ENCODE measurements around the gene KMT5B. TPM values are rescaled to one million over a fixed set of nuclear protein-coding genes. Genes with fewer than 3 reads are reported as not detected.
A peak's percentile ranks its signal among the peaks of the same experiment; 100 is the strongest.

KMT5B gene
- total and polyA plus RNA-seq, 2 of the 13 experiments (the other 11 are each of a cell fraction or from before 2014, with no cell fraction given) = 17.6 to 23.7 TPM

- TF ChIP-seq NFAT5 (CRISPR knock-in tag; IDR thresholded peaks at IDR 0.05) = no peak
- no peak for TF ChIP-seq SALL2 (CRISPR knock-in tag; IDR thresholded peaks at IDR 0.05)
- no peak for TF ChIP-seq TARDBP (CRISPR knock-in tag; IDR thresholded peaks at IDR 0.05)
- no peak for TF ChIP-seq ZNF510 (CRISPR knock-in tag; IDR thresholded peaks at IDR 0.05; ENCODE audit: low read depth)
- no peak for TF ChIP-seq HINFP (CRISPR knock-in tag; IDR thresholded peaks at IDR 0.05; ENCODE audit: low read depth)
- TF ChIP-seq SP2 (CRISPR knock-in tag; IDR thresholded peaks at IDR 0.05) = no peak
- TF ChIP-seq NFIB (CRISPR knock-in tag; IDR thresholded peaks at IDR 0.05; ENCODE audit: borderline replicate concordance) = no peak
- TF ChIP-seq HOXA5 (CRISPR knock-in tag; IDR thresholded peaks at IDR 0.05) = no peak
- no peak for TF ChIP-seq ZNF770 (CRISPR knock-in tag; IDR thresholded peaks at IDR 0.05)
- no peak for TF ChIP-seq ZFP1 (CRISPR knock-in tag; IDR thresholded peaks at IDR 0.05)
- no peak for TF ChIP-seq ZFX (CRISPR knock-in tag; IDR thresholded peaks at IDR 0.05; ENCODE audit: low read depth)
- TF ChIP-seq ZC3H4 (CRISPR knock-in tag; IDR thresholded peaks at IDR 0.05; ENCODE audit: borderline replicate concordance) = no peak
- TF ChIP-seq ARNT (IDR thresholded peaks at IDR 0.05) = no peak
- no peak for TF ChIP-seq THAP7 (CRISPR knock-in tag; IDR thresholded peaks at IDR 0.05)
- TF ChIP-seq ZHX2 (IDR thresholded peaks at IDR 0.05; ENCODE audit: low read depth) = peak; percentile 81
- TF ChIP-seq ZHX2 (CRISPR knock-in tag; IDR thresholded peaks at IDR 0.05; ENCODE audit: borderline replicate concordance) = no peak
Observed at GRCh38 chr11:68213135-68213515, at the start of gene KMT5B (continued).

Data from HepG2 (cell line).